IMR-90 (cell line): Measurements from ENCODE around the gene SPESP1. TPM values are rescaled to one million over a fixed set of nuclear protein-coding genes. Genes with fewer than 3 reads are reported as not detected.
A peak's percentile ranks its signal among the peaks of the same experiment; 100 is the strongest.

Experiments used
- ATAC-seq: fragments of 200-7000 bp; cut with Tn5 transposase; 2 replicates; pipeline ENCODE4 v1.9.1; 2020; ENCODE audit warnings: low read depth, mild to moderate bottlenecking, moderate library complexity
- BruUV-seq: library from RNA; stranded (reverse); fragments of 400-500 nt; replicated peaks from 2 replicates; lab custom pipeline; 2021; lab: Mats Ljungman, UMichigan
- CTCF ChIA-PET: fragments of 300-600 bp; formaldehyde crosslinking; extraction: SDS; loops from one replicate; lab custom pipeline; 2021; ENCODE audit warnings: antibody characterized with exemption; lab: Yijun Ruan, JAX
- POLR2A ChIA-PET: fragments of 300-600 bp; sonication (Branson Sonifier 250); formaldehyde crosslinking; loops from one replicate; lab custom pipeline; 2022; ENCODE audit warnings: antibody characterized with exemption; ENCODE audit not compliant: unreplicated experiment; lab: Charles Lee
- DNase-seq: peaks from one replicate; pipeline ENCODE4 v3.0.0; 2013
- H2AFZ ChIP-seq: replicated peaks from 2 replicates; pipeline ENCODE3; 2013; ENCODE audit warnings: low read length, mild to moderate bottlenecking; ENCODE audit not compliant: poor library complexity
- H2AK5ac ChIP-seq: 2 replicates; pipeline ENCODE4 v1.6.1; 2013; ENCODE audit warnings: low read depth, low read length, inconsistent platforms
- H2AK9ac ChIP-seq: replicated peaks from 2 replicates; pipeline ENCODE3; 2013; ENCODE audit warnings: mild to moderate bottlenecking, low read depth, low read length, moderate library complexity; ENCODE audit not compliant: poor library complexity
- H2BK120ac ChIP-seq: 2 replicates; pipeline ENCODE4 v1.6.1; 2013; ENCODE audit warnings: low read depth, low read length, inconsistent platforms
- H2BK15ac ChIP-seq: 3 replicates; pipeline ENCODE4 v1.6.1; 2013; ENCODE audit warnings: low read depth, low read length, inconsistent platforms
- H2BK20ac ChIP-seq: 2 replicates; pipeline ENCODE4 v1.6.1; 2013; ENCODE audit warnings: low read depth, mild to moderate bottlenecking, inconsistent platforms, low read length, moderate library complexity
- H2BK5ac ChIP-seq: 2 replicates; pipeline ENCODE4 v1.6.1; 2013; ENCODE audit warnings: mild to moderate bottlenecking, low read depth, low read length, inconsistent platforms; ENCODE audit not compliant: poor library complexity, severe bottlenecking
- H3K14ac ChIP-seq: replicated peaks from 2 replicates; pipeline ENCODE4 v1.6.1; 2013; ENCODE audit warnings: low read depth, low read length, inconsistent platforms
- H3K18ac ChIP-seq: 2 replicates; pipeline ENCODE4 v1.6.1; 2013; ENCODE audit warnings: low read depth, low read length, control low read depth
- H3K23ac ChIP-seq: 2 replicates; pipeline ENCODE4 v1.6.1; 2013; ENCODE audit warnings: low read depth, low read length, inconsistent platforms
- H3K27ac ChIP-seq: 2 replicates; pipeline ENCODE4 v1.5.1; 2013; ENCODE audit warnings: mild to moderate bottlenecking, control low read depth, low read length; ENCODE audit not compliant: insufficient read depth
- H3K27me3 ChIP-seq: 2 replicates; pipeline ENCODE4 v1.6.1; 2013; ENCODE audit warnings: low read length; ENCODE audit not compliant: control insufficient read depth, insufficient read depth
- H3K36me3 ChIP-seq: 2 replicates; pipeline ENCODE4 v1.6.1; 2013; ENCODE audit warnings: low read length, mixed read lengths; ENCODE audit not compliant: control insufficient read depth, insufficient read depth
- H3K4ac ChIP-seq: 2 replicates; pipeline ENCODE4 v1.6.1; 2013; ENCODE audit warnings: low read depth, low read length, inconsistent platforms
- H3K4me1 ChIP-seq: 2 replicates; pipeline ENCODE4 v1.6.1; 2013; ENCODE audit warnings: low read length, mixed read lengths; ENCODE audit not compliant: control insufficient read depth, insufficient read depth
- H3K4me2 ChIP-seq: 2 replicates; pipeline ENCODE4 v1.6.1; 2013; ENCODE audit warnings: low read depth, mild to moderate bottlenecking, control low read depth, low read length, moderate library complexity
- H3K4me3 ChIP-seq: 2 replicates; pipeline ENCODE4 v1.5.1; 2013; ENCODE audit warnings: low read depth, mild to moderate bottlenecking, control low read depth, low read length, moderate library complexity; ENCODE audit not compliant: insufficient read depth
- H3K56ac ChIP-seq: 2 replicates; pipeline ENCODE4 v1.6.1; 2013; ENCODE audit warnings: low read length, inconsistent platforms; ENCODE audit not compliant: insufficient read depth; ENCODE audit errors: extremely low read depth
- H3K79me1 ChIP-seq, 2 experiments: 2 replicates each; pipeline ENCODE4 v1.6.1; 2013; ENCODE audit warnings: low read length in 2 of 2, inconsistent platforms in 1 of 2, low read depth in 1 of 2
- H3K9ac ChIP-seq: 2 replicates; pipeline ENCODE4 v1.6.1; 2013; ENCODE audit warnings: low read depth, low read length, control low read depth
- H3K9me1 ChIP-seq: 2 replicates; pipeline ENCODE4 v1.6.1; 2013; ENCODE audit warnings: low read length, inconsistent platforms; ENCODE audit not compliant: insufficient read depth
- H3K9me3 ChIP-seq: 2 replicates; pipeline ENCODE4 v1.6.1; 2013; ENCODE audit warnings: low read length; ENCODE audit not compliant: control insufficient read depth, insufficient read depth
- H4K20me1 ChIP-seq: 2 replicates; pipeline ENCODE4 v1.6.1; 2013; ENCODE audit warnings: low read length, inconsistent platforms; ENCODE audit not compliant: insufficient read depth
- H4K5ac ChIP-seq: 2 replicates; pipeline ENCODE4 v1.6.1; 2013; ENCODE audit warnings: mild to moderate bottlenecking, low read depth, low read length, control low read depth
- H4K8ac ChIP-seq, 2 experiments: 2 replicates each; pipeline ENCODE4 v1.6.1; 2013; ENCODE audit warnings: low read depth in 2 of 2, low read length in 2 of 2, control low read depth in 1 of 2, inconsistent platforms in 1 of 2
- H4K91ac ChIP-seq: 2 replicates; pipeline ENCODE4 v1.6.1; 2013; ENCODE audit warnings: low read depth, low read length, inconsistent platforms; ENCODE audit not compliant: insufficient read depth
- NFE2L2 ChIP-seq: fragments of 150-350 bp; IDR thresholded peaks from 2 replicates; pipeline ENCODE4 v1.6.1; 2016; ENCODE audit warnings: low read depth, mild to moderate bottlenecking, low read length
- POLR2A ChIP-seq: IDR thresholded peaks from 2 replicates; pipeline ENCODE4 v1.6.1; 2012; ENCODE audit warnings: mild to moderate bottlenecking, low read depth, low read length
- WGBS, 2 experiments: methylation state at CpG; one replicate each; pipeline versions ENCODE4 v1.1.5 to v1.1.7; 2013; ENCODE audit warnings: missing lambda C conversion rate in 2 of 2; ENCODE audit not compliant: insufficient read length in 1 of 2; ENCODE audit errors: extremely low coverage in 2 of 2; 5-methylcytosine and 5-hydroxymethylcytosine counted together
- dilution Hi-C: fragments of 300-500 bp; cut with HindIII; formaldehyde crosslinking; loops from one replicate; pipeline ENCODE4 v1.14.3; 2018; ENCODE audit warnings: low sequenced_read_pairs; ENCODE audit not compliant: unreplicated experiment
- in situ Hi-C: fragments of 300-500 bp; cut with MboI; formaldehyde crosslinking; loops from 3 replicates; pipeline ENCODE4 v1.14.3; 2019; ENCODE audit warnings: low sequenced_read_pairs, inconsistent platforms, mixed read lengths
- intact Hi-C: fragments of 100-400 bp; cut with micrococcal nuclease; formaldehyde crosslinking; loops from 2 replicates; pipeline ENCODE4 v1.10.0; 2022
- polyA plus RNA-seq, 3 experiments: library from polyadenylated mRNA; depleted of rRNA; stranded (reverse); fragments of >200 nt; gene quantifications; 2 replicates each; pipeline ENCODE4 v1.2.3, GENCODE V29; 2012; ENCODE audit warnings: low replicate concordance in 1 of 3
- total RNA-seq: library from RNA; depleted of rRNA; stranded (reverse); fragments of >200 nt; gene quantifications from 2 replicates; pipeline ENCODE4 v1.2.3, GENCODE V29; 2012

The SPESP1 gene
- total and polyA plus RNA-seq, 2 of the 4 experiments (the other 2 are of a cell fraction): 2.9 to 3.0 TPM

DNA sequence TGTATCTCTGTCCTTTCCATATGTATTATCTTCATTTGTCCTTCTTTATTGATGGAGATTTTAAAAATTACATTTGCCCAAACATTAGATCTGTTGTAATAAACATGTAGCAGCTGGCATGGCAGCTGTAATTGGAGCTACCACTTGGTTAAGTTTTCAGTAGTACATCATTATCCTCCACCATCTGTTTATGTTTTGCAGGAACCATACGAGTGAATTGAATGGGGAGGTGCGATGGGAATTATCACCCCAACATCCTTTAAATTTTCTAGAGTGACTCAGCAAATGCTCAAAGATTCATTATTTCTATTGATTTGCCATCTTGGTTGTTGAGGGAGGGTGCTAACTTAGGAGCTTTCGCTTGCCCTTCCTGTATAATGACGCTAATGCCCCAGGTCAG is 51.6 kb downstream of the SPESP1 start:
- ChIA-PET CTCF (no interaction called here), POLR2A (no interaction called here)
- Histone ChIP-seq H3K9me3 (0 out of 2 replicates have a peak, but pooled peaks cover 2% of the 10 kb centered on the region), H3K9me1 (no peaks in the 10 kb centered on the region), H3K79me1 (no peaks in the 10 kb centered on the region), H4K20me1 (no peaks in the 10 kb centered on the region), H3K23ac (no peak overlapping the region), H4K5ac (no peak overlapping the region), H2BK120ac (no peak overlapping the region), H2AFZ (no peak overlapping the region), H3K14ac (no peak overlapping the region), H2AK5ac (no peak overlapping the region), H3K27ac (no peak overlapping the region), H3K9ac (no peak overlapping the region), H2BK15ac (no peak overlapping the region), H3K4ac (no peak overlapping the region), H3K56ac (no peak overlapping the region), H2BK20ac (no peak overlapping the region), H2BK5ac (no peak overlapping the region), H3K27me3 (peaks cover 21% of the 10 kb centered on the region), H4K8ac (no peak overlapping the region), H2AK9ac (no peak overlapping the region), H3K36me3 (no peaks in the 10 kb centered on the region), H3K18ac (no peak overlapping the region), H3K4me3 (no peak overlapping the region), H4K91ac (no peak overlapping the region), H3K4me1 (no peaks in the 10 kb centered on the region), H3K4me2 (no peak overlapping the region)
- BruUV-seq: no TSS peak
- intact Hi-C loops: no loop called here
- WGBS, 2 experiments: no CpG with 5 or more reads among the region's 4 CpGs
- in situ Hi-C loops: no loop called here
- DNase-seq: no peak
- dilution Hi-C loops: no loop called here
- no peak for ATAC-seq
- TF ChIP-seq NFE2L2 (peak; percentile 56), POLR2A (no peak)
